ENCODE results near the gene MRPS18A.
A peak's percentile ranks its signal among the peaks of the same experiment; 100 is the strongest.

MRPS18A gene

DNA sequence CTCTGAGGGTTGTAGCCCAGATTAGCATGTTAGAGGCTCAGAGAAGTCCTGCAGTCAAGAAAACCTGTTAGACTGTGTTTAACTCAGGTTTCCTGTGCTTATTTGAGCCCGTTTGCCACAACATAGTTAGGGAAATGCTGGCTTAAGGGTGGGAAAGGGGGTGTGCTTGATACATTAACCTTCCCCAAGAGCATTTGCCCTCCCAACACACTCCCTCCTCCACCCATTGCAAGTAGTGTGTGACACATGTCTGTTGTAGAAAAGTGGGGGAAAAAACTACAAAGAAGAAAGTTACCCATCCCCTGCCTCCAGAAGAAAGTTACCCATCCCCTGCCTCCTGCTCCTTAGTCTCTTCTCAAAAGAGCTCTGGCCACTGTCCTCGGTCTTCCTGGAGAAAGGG is 36.8 kb upstream of the MRPS18A start:
- H3K4me3 ChIP-seq (ENCODE audit: control insufficient read depth, low read depth, low read length), result no peak overlapping the region
- DNase-seq (ENCODE audit: low read depth), result no peak
- TF ChIP-seq, protein P1, sequence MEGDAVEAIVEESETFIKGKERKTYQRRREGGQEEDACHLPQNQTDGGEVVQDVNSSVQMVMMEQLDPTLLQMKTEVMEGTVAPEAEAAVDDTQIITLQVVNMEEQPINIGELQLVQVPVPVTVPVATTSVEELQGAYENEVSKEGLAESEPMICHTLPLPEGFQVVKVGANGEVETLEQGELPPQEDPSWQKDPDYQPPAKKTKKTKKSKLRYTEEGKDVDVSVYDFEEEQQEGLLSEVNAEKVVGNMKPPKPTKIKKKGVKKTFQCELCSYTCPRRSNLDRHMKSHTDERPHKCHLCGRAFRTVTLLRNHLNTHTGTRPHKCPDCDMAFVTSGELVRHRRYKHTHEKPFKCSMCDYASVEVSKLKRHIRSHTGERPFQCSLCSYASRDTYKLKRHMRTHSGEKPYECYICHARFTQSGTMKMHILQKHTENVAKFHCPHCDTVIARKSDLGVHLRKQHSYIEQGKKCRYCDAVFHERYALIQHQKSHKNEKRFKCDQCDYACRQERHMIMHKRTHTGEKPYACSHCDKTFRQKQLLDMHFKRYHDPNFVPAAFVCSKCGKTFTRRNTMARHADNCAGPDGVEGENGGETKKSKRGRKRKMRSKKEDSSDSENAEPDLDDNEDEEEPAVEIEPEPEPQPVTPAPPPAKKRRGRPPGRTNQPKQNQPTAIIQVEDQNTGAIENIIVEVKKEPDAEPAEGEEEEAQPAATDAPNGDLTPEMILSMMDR (conservative IDR thresholded peaks at IDR 0.05; ENCODE audit: control insufficient read depth, insufficient read depth, low read depth, low read length), result no peak

DNA sequence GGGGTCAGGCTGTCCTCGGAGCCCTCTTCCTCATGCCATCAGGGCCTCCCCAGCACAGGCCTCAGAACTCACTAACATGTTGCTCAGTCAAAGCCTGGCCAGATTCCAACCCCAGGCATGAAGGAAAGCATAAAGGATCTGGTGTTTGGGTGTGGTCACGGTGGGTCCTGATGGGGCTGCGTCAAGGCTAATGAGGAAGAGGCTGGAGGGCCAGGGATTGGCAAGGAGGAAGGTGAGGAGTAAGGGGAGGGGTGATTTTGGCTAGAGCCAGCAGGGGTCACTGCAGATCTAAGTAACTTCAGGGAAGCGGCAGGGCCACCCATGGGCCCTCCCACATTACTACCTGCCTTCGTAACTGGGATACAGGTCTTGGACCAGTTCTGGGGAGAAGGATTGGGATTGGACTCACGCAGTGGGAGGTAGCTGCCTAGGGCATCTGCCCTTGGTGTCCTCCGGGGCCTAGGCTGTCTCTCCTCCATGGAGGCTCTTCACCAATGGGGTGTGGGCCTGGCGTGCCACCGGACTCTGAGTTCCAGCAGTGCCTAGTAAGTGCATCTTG is 36.2 kb upstream of the MRPS18A start:
- TF ChIP-seq, protein P1 (conservative IDR thresholded peaks at IDR 0.05; ENCODE audit: control insufficient read depth, insufficient read depth, low read depth, low read length), result peak; percentile 65
- H3K4me3 ChIP-seq (ENCODE audit: control insufficient read depth, low read depth, low read length), result no peak overlapping the region
- peak; percentile 77 for DNase-seq (ENCODE audit: low read depth)

DNA sequence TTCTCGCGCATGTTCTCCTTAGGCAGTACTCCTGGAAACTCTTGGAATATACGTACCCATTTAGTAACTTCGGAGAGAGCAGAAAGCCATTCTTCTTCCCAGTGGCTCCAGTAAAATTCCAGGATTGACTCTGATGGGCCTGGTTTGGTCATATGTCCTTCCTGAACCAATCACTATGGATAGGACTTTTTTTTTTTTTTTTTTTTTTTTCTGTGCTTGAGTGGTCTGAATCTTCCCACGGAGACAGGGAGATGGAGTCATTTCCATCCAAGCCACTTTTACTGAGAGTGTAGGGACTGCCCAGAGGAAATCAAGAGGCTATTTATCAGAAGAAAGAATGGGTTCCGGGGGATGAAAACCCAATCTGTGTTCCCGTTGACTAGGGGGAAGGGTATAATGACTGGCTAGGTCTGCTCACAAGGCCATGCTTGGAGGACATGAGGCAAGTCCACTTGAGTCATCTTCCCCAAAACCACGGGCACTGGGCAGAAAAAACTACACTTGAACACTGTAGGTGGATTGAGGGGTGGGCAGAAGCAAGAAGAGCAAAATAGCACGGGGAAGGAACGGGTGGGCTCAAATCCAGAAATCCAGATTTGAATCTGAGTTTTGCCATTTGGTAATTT is 35.4 kb upstream of the MRPS18A start:
- TF ChIP-seq, protein P1 (conservative IDR thresholded peaks at IDR 0.05; ENCODE audit: control insufficient read depth, insufficient read depth, low read depth, low read length), result no peak
- H3K4me3 ChIP-seq (ENCODE audit: control insufficient read depth, low read depth, low read length), result no peak overlapping the region
- DNase-seq (ENCODE audit: low read depth), result peak; percentile 44

DNA sequence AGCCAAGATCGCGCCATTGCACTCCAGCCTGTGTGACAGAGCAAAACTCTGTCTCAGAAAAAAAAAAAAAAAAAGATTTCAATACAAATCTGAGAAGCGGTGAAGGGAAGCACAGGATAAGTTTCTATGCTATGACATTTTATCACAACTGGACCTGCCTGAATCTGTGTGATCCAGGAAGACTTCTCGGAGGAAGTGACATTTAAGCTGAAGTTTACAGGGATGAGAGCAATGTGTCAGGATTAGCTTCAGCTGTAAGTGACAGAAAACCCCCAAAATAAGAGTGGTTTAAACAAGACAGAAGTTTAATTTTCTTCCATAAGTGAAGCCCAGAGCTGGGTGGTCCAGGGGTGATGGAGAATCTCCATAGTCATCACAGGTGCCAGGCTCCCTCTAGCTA is 33.4 kb upstream of the MRPS18A start:
- H3K4me3 ChIP-seq (ENCODE audit: control insufficient read depth, low read depth, low read length), result no peak overlapping the region
- no peak for DNase-seq (ENCODE audit: low read depth)
- TF ChIP-seq, protein P1 (conservative IDR thresholded peaks at IDR 0.05; ENCODE audit: control insufficient read depth, insufficient read depth, low read depth, low read length), result no peak

DNA sequence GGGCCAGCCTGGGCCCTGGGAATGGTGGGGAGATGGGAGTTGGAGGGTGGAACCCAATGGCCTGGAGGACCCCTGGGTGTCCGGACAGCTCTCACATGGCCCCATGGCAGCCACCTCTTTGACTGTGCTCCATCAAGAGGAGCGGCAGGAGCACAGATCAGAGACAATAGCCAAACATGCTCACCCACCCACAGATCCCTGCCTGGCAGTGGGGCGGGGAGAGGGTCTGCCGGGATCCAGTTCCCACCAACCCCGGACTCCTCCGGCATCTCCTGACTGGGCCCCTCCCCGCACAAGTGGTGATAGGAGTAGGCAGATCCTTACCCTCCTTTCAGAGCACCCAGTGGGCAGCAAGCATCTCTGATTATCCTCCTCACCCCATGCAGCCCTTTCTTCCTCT is 31.9 kb upstream of the MRPS18A start:
- DNase-seq (ENCODE audit: low read depth), result no peak
- TF ChIP-seq, protein P1 (conservative IDR thresholded peaks at IDR 0.05; ENCODE audit: control insufficient read depth, insufficient read depth, low read depth, low read length), result no peak
- no peak overlapping the region for H3K4me3 ChIP-seq (ENCODE audit: control insufficient read depth, low read depth, low read length)

DNA sequence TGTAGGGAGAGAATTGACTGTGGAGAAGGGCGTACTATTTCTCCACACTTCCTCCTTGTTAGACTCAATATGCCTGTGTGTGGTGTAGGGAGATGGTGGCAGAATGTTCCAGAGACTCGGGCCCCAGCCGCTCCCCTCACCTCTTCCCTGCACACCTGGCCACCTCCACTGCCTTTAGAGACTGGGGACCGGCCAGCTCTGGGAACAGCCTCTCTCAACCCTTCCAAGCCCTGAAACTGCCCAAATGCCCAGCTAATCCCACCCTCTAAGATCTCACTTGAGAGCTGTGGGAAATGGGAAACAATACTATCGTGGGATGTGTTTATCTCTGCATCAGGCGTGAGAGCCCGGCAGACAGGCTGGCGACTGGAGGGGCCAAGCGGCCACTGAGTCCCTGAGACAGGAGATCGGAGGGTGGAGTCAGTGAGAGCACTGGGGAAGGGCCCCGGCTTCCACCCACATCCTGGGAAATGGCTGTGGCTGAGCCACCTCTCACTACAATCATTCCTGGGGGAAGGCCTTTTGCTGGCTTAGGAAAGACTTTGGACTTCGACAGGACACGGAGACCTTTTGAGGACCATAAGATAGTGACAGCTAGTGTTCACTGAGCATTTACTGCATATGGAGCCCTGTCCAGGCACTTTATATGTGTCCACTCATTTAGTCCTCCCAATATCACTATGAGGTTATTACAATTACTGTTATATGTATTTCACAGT is 31.0 kb upstream of the MRPS18A start:
- H3K4me3 ChIP-seq (ENCODE audit: control insufficient read depth, low read depth, low read length), result no peak overlapping the region
- DNase-seq (ENCODE audit: low read depth), result no peak
- TF ChIP-seq, protein P1 (conservative IDR thresholded peaks at IDR 0.05; ENCODE audit: control insufficient read depth, insufficient read depth, low read depth, low read length), result no peak

All from fibroblast of mammary gland (primary cell).